OCI-LY1 (cell line): ENCODE results near the gene MACROD2.

Source experiments
- EZH2 ChIP-seq: fragments of 200-600 bp; sonication (generic), shearing (Covaris generic); IDR thresholded peaks from 2 replicates; pipeline ENCODE4 v1.8.0; 2017; ENCODE audit warnings: borderline replicate concordance, mixed run types, mild to moderate bottlenecking, antibody characterized with exemption, low read length, moderate library complexity, mixed read lengths
- TF ChIP-seq, protein P1 (sequence below): fragments of 200-600 bp; sonication (generic), shearing (Covaris generic); IDR thresholded peaks from 2 replicates; pipeline ENCODE4 v1.5.1; 2017; ENCODE audit warnings: mild to moderate bottlenecking, antibody characterized with exemption, low read length, moderate library complexity, mixed read lengths

DNA sequence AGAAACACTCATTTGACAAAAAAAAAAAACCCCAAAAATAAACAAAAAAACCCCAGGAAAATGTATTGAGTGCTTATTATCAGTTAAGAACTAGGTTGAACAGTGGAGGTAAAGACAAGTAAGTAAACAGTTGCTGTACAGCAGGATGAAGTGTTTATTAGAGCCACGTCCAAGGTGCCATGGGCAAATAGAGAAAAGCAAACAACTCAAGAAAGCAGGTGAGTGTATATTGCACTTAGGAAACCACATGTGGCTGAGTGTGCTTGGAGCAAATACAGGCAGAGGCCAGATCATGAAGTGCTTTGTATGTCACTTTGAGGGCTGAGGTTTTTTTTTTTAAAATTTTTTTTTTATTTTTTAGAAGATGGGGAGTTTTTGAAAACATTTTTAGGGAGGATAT, 98.3 kb downstream of the MACROD2 start:
- TF ChIP-seq, protein P1, sequence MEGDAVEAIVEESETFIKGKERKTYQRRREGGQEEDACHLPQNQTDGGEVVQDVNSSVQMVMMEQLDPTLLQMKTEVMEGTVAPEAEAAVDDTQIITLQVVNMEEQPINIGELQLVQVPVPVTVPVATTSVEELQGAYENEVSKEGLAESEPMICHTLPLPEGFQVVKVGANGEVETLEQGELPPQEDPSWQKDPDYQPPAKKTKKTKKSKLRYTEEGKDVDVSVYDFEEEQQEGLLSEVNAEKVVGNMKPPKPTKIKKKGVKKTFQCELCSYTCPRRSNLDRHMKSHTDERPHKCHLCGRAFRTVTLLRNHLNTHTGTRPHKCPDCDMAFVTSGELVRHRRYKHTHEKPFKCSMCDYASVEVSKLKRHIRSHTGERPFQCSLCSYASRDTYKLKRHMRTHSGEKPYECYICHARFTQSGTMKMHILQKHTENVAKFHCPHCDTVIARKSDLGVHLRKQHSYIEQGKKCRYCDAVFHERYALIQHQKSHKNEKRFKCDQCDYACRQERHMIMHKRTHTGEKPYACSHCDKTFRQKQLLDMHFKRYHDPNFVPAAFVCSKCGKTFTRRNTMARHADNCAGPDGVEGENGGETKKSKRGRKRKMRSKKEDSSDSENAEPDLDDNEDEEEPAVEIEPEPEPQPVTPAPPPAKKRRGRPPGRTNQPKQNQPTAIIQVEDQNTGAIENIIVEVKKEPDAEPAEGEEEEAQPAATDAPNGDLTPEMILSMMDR = no peak
- TF ChIP-seq EZH2 = no peak
